NCI-H69 (cell line): ENCODE data around the gene SNX25.
A peak's percentile ranks its signal among the peaks of the same experiment; 100 is the strongest.
"Not testable (repeated sequence)": the region's sequence is repeated elsewhere in the genome, so short reads cannot be mapped to it uniquely, and the experiment has no call there.

Experiments
- DNase-seq: peaks from one replicate; lab custom pipeline; 2025; lab: John Stamatoyannopoulos, UW

Gene SNX25

DNA sequence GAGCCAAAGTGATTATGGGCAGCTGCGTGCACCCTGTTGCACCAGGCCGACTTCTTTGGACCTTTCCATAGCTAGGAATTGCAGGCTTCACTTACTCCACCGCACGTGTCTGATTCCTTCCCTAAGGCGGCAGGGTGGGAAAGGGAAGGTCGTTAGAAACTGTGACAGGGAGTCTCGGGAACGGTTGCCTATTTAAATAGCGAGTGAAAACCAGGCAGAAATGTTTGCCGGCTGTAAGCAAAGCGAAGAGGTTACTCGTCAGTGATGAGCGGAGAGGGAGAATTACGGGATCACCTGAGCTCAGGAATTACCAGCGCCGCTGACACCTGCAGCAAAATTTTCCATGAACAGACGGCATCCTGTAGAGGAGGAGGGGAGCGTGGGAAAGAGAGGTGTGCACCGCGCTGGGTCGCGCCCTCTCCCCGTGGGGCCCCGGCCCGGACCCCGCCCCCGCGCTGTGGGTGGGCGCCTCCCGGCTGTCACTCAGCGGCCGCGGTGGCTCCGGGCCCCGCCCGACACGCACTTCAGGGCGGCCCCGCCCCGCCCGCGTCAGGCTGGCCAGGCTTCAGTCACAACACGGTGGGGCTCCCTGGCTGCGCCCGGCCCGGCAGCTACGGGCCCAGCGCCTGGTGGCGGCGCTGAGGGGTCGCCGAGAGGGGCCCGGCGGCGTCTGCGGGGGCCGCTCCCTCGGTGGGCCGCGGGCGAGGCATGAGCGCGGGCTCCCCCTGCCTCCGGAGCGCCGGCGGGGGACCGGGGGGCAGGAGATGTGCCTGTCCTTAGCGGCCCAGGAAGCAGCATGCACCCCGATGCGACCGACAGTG, at the start of gene SNX25:
Gene SNX25, plus strand, starts transcription at position 568 of the 821 bp plus-strand sequence. Its CDS starts 229 bp downstream, at position 797.
- DNase-seq, result peak; percentile 91

DNA sequence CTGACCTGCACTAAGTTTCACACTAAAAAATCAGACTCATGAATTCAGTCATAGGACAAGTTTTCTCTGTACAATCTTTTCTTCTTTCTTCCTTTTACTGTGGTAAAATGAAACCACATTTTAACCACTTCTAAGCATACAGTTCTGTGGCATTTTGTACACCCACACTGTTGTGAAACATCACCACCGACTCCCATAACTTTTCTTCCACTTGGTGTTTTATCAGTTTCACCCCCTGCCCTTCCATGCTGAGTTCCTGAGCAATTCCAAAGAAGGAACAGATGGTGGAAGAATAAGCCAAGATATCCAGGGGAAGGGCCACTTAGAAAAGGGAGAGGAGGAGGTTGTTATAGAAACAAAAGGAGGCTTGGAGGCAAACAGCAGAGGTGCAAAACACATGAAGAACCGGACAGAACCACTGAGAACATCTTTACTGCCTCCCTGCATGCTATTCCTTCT, 43.8 kb upstream of the SNX25 start:
- DNase-seq, result peak; percentile 12

DNA sequence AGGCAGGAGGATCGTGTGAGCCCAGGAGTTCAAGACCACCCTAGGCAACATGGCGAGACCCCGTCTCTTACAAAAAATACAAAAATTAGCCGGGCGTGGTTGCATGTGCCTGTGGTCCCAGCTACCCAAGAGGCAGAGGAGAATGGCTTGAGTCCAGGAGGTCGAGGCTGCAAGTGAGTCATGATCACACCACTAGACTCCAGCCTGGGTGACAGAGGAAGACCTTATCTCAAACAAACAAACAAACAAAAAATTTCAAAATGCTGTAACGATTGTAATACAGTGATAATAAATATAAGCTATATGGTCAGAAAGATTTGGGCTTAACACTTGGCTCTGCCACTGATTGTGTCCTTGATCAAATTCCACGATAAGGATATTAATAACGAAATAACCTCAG, 42.2 kb upstream of the SNX25 start:
- no peak for DNase-seq

DNA sequence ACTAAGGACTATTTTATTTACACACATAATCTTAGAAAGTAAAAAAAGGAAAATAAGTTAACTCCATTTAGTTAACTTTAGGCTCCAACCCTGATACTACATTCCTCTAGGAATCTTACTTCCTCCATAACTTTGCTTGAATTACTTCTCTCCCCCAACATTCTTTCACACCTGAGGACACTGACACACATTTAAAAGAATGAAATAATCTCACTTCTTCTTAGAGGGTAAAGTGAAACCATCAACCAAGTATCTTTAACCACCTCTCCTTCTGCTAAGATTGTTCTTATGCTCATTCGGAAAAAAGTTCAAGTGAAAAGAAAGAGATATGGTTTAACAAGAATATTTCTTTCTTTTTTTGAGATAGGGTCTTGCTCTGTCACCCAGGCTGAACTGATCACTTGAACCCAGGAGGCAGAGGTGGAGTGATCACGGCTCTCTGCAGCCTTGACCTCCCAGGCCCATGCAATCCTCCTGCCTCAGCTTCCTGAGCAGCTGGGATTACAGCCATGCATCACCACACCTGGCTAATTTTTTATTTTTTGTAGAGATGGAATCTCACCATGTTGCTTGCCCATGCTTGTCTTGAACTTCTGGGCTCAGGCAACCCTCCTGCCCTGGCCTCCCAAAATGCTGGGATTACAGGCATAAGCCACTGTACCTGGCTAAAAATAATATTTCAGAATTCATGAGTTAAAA, 37.9 kb upstream of the SNX25 start:
- no peak for DNase-seq

DNA sequence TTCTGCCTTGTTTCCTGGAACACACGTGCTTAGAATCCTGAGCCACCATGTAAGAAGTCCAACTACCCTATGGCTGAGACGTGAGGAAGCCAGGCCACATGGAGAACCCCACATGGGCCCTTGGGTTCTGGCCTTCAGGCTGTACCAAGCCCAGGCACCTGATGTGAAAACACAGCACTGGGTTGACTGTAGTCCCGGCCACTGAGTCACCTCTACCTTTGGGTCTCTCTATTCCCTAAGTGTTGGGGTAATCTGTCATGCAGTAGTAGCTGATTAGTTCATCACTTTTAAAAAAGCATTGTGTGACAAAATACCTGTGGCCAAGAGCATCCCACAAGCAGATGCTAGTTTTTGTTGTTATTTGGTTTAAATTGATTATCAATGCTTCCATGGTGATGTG, 29.9 kb upstream of the SNX25 start:
- DNase-seq, result no peak

DNA sequence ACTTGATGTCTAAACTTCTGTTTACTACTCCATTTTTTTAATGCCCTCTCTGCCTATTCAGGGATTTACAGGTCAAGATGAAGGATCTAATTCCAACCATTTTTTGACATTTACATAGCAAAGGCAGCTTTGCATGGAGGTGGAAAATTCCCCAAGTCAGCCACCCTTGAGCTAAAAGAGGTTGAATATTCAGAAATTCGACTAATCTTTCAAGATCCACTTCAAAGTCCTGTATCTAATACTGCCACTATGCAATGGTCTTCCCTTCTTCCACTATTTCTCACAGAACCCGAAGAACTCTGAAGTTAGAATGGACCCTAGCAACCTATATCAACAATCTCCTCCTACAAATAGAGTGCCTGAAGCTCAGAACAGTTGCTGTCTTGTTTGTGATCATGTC, 27.2 kb upstream of the SNX25 start:
- no peak for DNase-seq

DNA sequence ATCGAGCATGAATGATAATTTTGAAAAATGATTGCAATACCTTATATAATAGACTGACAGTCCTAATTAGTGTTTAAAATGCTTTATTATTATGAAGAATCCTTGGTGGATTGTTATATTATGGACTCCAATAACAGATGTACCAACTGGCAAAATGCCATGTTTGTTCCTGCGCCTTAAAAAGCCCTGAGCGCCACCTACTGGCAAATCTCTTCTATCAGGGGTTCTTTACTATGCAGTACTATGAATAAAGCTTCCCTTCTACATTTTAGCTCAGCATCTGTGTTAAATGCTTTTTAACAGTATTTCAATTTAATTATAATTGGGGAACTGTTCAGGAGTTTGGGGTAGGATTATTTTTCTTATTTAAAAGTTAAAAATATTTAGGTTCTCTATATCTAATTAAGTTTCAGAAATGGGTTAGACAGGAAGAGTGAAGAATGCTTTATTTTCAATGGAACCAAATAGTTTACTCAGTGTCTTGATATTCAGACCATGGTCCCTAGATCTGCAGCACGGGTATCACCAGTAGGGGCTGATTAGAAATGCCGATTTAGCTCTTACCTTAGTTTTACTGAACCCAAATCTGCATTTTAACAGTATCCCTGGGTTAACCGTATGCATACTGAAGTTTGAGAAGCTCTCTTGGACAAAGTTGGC, 25.6 kb upstream of the SNX25 start:
- peak; percentile 87 for DNase-seq

DNA sequence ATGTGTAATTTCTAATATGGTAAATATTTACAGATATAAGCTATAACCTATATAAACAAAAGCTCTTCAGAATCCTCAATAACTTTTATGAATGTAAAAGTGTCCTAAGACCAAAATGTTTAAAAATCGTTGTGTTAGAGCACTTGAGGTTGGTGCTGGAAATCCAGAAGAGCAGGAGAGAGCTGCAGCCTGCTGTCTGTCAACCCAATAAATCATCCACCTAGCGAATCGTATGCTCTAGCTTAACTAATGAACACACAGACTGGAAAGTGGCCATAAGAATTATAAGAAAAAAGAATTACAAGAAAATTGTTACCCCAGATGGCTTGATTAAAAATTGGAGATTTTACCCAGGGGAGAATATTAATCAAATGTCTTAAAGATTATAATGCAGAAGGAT, 22.6 kb upstream of the SNX25 start:
- no peak for DNase-seq

DNA sequence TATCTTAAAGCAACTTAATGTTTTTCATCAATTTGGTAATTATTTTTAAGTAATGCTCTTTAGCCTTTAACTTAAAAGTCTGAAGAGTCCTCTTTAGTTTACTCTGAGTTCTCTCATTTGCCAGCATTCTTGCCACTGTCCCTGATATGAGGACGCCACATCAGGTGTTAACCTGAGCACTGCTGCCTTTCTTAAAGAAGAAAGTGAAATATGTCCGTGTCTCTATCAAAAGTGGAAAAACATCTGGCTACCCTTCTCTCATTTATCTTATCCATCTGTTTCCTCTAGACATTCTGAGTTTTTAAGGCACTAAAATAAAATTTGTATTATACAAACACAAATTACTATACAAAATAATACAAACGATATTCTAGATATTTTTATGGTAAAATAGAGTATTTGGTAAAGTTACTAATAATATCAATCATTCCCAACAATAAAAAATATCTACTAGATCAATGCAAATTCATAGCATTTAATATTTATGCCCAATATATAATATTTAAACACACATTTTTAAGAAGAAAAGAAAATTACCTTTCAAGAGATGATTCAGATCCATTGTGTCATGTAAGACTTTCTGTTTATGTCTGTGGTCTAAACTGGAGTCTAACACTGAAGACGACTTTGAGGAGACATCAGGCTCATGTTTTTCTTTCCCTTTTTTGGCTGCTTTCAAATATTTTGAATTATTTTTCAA, 19.6 kb upstream of the SNX25 start:
- DNase-seq, result no peak

DNA sequence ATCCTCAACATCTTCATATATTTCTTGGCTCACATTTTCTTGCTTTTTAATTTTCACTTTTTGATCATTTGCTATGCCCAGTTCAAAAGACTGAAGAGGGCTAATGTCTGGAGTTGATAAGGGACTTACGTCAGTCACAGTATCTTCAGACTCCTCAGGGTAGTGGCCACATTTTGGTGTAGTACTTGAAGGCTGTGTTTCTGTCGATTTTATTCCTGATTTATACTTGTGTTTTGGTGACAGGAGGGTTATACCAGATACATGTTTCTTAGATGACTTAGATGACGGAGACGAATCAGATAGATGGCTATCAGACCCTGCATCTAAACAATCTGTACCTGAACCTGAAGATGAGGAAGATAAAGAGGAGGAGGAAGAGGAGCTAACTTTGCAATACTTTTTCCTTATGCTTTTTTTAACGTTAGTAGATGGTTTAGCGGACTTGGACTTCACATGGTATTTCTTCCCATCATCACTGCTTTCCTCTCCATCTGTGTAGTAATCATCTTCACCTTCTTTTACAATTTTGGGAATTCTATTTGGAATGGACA, 19.0 kb upstream of the SNX25 start:
- no peak for DNase-seq

DNA sequence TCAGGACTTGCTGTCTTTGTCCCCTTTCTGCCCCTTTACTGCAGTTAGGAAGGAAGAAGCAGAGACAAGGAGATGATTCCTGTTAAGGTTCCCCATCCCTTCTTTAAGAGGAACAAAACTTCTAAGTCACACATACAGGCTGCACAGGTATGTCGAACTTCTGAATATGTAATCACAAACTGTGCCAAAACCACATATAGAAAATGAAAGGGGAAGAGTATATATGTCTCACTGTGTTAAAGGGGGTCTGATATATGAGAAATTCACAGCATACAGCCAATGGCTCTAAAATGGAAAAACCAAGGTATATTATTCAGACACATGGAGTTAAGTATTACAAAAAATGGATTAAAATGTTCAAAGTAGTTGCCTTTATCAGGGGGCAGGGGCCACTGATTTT, 17.3 kb upstream of the SNX25 start:
- DNase-seq, result no peak

DNA sequence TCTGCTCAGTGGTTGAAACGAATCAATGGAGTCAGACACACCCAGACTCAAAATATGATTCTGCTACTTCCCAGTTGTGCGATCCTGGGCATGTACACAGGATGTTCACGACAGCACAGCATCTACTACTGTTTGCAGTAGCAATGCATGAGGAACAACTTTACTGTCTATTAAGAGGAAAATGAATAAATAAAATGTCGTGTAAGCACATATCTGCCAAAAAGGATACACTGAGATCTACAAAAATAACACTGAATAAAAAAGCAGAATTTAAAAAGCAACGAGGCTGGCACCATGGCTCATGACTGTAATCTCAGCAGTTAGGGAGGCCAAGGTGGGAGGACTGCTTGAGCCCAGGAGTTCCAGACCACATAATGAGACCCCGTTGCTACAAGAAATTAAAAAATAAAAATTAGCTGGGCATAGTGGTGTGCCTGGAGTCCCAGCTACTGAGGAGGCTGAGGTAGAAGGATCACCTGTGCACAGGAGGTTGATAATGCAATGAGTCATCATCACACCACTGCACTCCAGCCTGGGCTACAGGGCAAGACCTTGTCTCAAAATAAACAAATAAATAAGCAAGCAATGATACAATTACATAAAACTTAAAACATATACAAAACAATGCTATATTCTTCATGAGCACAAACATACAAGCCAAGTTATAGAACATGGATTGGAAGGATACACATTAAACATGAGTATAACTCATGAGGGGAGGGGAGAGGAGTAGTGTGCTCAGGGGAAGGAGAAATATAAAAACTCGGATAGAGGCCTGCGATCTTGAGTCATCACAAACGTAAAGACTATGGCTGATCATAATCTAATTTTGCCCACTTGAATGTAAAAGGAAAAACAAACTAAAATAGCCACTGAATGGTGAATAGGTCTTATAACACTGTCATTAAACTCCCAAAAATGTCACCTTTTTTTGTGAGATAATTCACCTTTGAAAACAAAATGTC, 14.2 kb upstream of the SNX25 start:
- DNase-seq, result no peak

DNA sequence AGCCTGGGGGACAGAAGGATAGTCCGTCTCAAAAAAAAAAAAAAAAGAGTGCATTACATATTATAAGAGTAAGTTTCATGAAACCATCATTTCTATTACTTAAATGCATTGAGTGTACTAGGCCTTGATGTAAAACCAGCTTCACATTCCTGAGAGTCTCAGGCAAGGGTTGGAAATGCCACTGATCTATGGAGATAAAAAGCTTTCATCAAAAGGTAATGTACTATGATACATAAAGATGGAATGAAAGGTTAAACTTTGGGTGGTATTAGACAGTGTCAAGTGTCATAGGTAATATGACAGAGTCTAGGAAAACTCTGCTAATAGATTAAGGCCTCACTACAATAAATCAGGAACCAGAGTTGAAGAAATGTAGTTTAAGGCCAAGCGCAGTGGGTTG, 13.0 kb upstream of the SNX25 start:
- no peak for DNase-seq

DNA sequence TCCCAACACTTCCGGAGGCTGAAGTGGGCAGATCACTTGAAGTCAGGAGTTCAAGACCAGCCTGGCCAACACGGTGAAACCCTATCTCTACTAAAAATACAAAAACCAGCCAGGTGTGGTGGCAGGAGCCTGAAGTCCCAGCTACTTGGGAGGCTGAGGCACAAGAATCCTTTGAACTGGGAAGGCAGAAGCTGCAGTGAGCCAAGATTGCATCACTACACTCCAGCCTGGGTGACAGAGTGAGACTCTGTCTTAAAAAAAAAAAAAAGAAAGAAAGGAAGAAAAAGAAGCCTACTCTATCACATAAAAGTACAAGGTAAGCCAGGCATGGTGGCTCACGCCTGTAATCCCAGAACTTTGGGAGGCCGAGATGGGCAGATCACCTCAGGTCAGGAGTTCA, 11.2 kb upstream of the SNX25 start:
- not testable (repeated sequence) for DNase-seq

DNA sequence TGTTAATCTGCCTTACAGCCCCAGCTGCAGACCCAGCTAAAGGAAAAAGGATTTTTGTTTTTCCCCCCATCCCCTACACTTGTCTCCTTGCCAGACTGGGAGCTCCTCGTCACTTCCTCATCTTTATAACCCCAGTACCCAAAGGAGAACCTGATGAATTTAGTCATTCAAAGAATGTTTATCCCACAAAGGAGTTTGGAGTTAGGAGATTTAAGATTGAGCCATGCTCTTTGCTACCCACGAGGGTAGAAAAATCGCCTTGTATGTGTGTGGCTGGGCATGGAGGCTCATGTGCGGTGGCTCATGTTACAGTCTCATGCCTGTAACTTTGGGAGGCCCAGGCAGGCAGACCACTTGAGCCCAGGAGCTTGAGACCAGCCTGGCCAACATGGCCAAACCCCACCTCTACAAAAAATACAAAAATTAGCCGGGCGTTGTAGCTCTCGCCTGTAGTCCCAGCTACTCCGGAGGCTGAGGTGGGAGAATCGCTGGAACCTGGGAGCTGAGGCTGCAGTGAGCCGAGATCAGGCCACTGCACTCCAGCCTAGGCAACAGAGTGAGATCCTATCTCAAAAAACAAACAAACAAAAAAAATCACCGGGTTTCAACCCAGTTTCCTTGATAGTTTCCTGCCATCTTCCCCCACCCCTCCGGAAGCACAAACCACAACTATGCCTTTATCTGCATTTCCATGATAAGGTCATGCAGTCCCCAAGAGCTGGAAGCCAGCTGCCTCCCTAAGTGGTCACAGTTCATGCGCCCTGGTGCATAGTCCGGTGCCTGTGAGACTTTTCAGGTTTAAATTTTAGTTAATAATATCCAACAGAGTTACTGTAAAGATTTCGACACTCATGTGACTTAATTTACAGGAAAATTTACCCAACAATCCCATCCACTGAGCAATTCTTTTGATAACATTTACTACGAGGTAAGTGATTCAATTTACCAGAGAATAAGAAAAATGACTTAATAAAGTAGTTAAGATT, 7.1 kb upstream of the SNX25 start:
- no peak for DNase-seq

DNA sequence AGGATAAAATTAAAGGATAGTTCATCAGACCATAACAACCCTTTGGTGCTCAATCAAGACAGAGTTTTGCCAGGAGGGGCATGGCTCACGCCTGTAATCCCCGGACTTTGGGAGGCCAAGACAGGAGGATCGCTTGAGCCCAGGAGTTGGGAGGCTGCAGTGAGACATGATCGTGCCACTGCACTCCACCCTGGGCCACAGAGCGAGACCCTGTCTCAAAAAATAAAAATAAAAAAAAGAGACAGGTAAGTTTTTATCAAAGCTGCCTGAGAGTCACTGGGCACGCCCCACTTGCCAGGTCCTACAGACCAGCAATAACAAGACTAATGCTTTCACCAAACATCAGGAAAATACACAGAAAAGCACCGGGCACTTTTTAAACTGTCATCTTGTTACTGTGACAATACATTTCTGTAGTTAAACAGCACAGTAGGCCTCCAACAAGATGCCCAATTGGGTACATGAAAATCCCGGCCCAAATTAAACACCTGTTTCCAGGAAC, 6.4 kb upstream of the SNX25 start:
- no peak for DNase-seq

DNA sequence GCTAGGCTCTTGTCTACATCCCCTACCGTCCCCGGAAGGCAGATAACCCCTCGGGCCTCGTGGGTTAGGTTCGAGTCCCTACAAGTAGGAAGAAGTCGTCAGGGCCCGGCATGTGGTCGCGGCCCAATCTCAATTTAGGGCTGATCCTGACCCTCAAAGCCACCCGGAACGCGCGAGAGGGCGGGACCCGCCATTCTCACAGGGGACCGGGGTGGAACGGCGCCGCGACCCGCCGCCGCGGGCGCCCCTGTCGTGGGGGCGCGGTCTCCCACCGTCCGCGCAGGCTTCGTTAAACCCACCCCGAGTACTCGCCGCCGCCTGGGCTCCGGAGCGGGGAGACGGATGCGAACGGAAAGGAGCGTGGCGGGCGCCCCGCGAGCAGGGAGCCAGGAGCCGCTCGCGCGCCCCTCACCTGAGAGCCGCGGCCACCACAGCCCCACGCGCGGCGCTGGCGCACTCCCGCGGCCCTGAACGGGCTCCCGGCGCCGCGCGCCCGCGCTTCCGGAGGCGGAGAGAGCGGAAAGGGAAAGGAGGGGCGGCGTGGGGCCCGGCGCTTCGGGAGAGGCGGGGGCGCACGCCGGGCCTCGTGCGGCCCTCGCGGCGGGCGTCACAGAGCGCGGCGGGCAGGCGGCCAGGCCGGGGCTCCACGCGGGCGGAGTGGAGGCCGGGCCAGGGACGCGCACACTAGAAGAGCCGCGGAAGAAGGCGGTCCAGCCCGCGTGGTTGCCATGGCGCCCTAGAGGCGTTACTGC, 5.7 kb upstream of the SNX25 start, which contains the start of gene CFAP97:
Gene CFAP97, minus strand, starts transcription at position 515 of the 752 bp plus-strand sequence. CDS start 12,804 bp downstream, outside the sequence.
- peak; percentile 90 for DNase-seq

DNA sequence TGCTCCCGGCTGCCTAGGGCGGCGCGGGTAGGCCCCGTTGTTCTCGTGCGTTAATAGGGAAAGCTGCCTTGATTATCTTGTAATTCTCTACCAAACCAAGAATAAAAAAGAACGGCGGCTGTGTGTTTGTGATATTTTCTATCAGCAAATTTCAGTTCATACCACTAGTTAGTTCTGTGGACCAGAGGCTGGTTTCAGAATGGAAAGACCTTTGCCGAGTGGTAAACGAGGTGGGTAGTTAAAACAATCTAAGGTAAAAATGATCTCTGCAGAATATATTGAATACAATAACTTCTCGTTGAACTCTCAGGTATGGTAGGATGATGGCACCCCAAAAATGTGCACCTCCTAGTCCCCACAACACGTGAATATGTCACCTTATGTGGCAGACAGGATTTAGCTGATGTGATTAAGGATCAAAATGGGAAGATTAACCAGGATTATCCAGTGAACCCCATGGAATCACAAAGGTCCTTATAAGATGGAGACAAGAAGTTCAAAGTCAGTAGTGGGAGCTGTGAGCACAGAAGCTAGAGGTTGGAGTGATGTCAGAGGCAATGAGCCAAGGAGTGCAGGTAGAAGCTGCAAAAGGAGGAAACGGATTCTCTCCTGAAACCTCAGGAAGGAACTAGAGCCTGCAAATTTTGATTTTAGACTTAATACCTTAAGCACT, 5.0 kb upstream of the SNX25 start:
- DNase-seq, result peak; percentile 42
